Muscle of leg (tissue), 11 donors: Measurements from ENCODE around the gene PPP2R2C. TPM values are rescaled to one million over a fixed set of nuclear protein-coding genes. Genes with fewer than 3 reads are reported as not detected.

Source experiments
- DNase-seq: peaks from one replicate; pipeline ENCODE4 v3.0.0; 2013
- H3K27ac ChIP-seq: one replicate; pipeline ENCODE4 v1.5.1; 2013; ENCODE audit warnings: mild to moderate bottlenecking, low read length, control low read depth
- H3K27me3 ChIP-seq: one replicate; pipeline ENCODE4 v1.6.1; 2013; ENCODE audit warnings: low read length; ENCODE audit not compliant: control insufficient read depth, insufficient read depth
- H3K36me3 ChIP-seq: one replicate; pipeline ENCODE4 v1.6.1; 2013; ENCODE audit warnings: low read length; ENCODE audit not compliant: control insufficient read depth, insufficient read depth
- H3K4me1 ChIP-seq: one replicate; pipeline ENCODE4 v1.6.1; 2013; ENCODE audit warnings: low read length; ENCODE audit not compliant: control insufficient read depth, insufficient read depth
- H3K4me3 ChIP-seq: one replicate; pipeline ENCODE4 v1.5.1; 2013; ENCODE audit warnings: low read length, control low read depth
- H3K9me3 ChIP-seq: replicated peaks from 2 replicates; pipeline ENCODE4 v1.6.1; 2013; ENCODE audit warnings: low read depth, low read length; ENCODE audit not compliant: control insufficient read depth
- WGBS: methylation state at CpG from one replicate; pipeline ENCODE4 v1.1.5; 2013; ENCODE audit warnings: missing lambda C conversion rate; ENCODE audit not compliant: insufficient coverage; 5-methylcytosine and 5-hydroxymethylcytosine counted together
- polyA plus RNA-seq, 8 donors: library from polyadenylated mRNA; unstranded; fragments of 120-200 nt; gene quantifications; one replicate each; pipeline versions ENCODE4 v1.2.1 to v1.2.3, GENCODE V29; 2013; ENCODE audit warnings: inconsistent platforms in 1 of 8, low replicate concordance in 1 of 8; ENCODE audit not compliant: insufficient read length in 8 of 8, insufficient read depth in 1 of 8
- total RNA-seq: library from RNA; stranded (reverse); fragments of 120-200 nt; gene quantifications from one replicate; pipeline ENCODE4 v1.2.4, GENCODE V29; 2013

Gene PPP2R2C
- total and polyA plus RNA-seq, 9 donors = 0.09 to 3.4 (median 0.17) TPM

DNA sequence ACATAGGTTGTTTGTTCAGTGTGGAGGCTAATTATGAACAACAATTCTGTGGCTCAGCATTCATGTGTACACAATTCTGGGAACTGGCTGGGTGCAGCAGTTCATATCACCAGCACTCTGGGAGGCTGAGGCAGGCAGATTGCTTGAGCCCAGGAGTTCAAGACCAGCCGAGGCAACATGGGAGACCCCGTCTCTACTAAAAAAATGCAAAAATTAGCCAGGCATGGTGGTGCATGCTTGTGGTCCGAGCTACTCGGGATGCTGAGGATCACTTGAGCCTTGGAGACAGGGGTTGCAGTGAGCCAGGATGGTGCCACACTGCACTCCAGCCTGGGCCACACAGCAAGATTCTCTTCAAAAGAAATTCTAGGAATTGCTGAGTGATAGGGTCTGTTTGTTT, 4.5 kb upstream of the PPP2R2C start:
- Histone ChIP-seq H3K27ac (no peak overlapping the region), H3K4me3 (no peak overlapping the region), H3K9me3 (no peaks in the 10 kb centered on the region), H3K36me3 (no peaks in the 10 kb centered on the region), H3K27me3 (peaks cover 39% of the 10 kb centered on the region), H3K4me1 (no peaks in the 10 kb centered on the region)
- no peak for DNase-seq
- WGBS = 89% methylated on average over 4 of the region's 4 CpGs

DNA sequence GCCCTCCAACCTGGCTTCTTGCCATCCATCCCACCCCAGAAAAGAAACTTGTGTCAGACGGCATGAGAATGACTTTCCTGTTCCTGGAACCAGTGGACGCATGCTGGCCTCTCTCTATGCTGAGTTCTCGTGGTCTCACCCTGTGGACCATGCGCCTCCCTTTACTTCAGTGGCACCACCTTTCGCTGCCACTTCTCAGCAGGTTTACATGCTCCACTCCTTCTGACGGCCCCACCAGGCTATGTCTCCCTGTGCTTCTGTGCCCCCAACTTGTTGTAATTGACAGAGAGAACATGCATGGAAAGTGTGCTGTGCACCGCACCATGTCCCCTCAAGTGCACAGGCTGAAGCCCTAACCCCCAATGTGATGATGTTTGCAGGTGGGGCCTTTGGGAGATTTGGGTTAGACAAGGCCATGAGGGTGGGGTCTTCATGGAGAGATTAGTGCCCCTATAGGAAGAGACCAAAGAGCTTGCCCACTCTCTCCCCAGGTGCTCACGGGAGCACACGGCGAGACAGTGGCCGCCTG, 3.1 kb upstream of the PPP2R2C start:
- Histone ChIP-seq H3K9me3 (no peaks in the 10 kb centered on the region), H3K27ac (no peak overlapping the region), H3K36me3 (no peaks in the 10 kb centered on the region), H3K27me3 (peaks cover 50% of the 10 kb centered on the region), H3K4me1 (no peaks in the 10 kb centered on the region), H3K4me3 (no peak overlapping the region)
- DNase-seq = no peak
- WGBS = 84% methylated on average over 8 of the region's 11 CpGs

DNA sequence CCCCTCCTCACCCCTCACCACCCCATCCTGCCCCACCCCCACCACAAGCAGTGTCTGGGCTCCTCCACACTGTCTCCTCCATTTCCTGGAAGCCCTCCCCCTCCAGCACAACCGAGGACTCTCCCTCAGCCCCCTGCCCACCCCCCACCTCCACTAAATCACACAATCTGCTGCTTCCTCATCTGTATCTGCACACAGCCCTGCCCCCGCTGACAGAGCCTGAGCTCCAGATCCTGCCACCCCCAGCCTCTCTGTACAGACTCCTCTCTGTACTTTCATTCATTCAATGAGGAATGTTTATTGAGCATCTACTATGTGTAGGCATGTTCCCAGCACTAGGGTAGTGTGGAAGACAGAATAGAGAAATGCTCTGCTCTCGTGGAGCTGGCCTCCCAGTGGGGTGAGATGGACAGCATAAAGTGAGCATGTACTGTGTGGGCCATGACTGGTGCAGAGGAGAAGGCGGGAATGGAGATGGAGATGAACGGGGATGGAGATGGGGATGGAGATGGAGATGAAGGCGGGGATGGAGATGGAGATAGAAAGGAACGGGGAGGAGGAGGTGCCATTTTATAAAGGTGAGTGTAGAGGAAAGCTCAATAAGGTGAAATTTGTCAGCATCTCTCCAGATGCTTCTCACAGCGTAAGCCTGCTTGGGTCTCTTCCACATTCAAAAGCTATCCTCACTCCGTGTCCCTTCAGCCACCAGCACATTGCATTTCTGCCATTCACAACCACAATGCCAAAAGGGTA, 2.5 kb upstream of the PPP2R2C start:
- peaks cover 57% of the 10 kb centered on the region for H3K27me3 ChIP-seq
- WGBS = 57% methylated on average over 6 of the region's 9 CpGs
- no peaks in the 10 kb centered on the region for H3K4me1 ChIP-seq
- no peak overlapping the region for H3K27ac ChIP-seq
- H3K9me3 ChIP-seq = no peaks in the 10 kb centered on the region
- DNase-seq = no peak
- no peak overlapping the region for H3K4me3 ChIP-seq
- H3K36me3 ChIP-seq = no peaks in the 10 kb centered on the region

DNA sequence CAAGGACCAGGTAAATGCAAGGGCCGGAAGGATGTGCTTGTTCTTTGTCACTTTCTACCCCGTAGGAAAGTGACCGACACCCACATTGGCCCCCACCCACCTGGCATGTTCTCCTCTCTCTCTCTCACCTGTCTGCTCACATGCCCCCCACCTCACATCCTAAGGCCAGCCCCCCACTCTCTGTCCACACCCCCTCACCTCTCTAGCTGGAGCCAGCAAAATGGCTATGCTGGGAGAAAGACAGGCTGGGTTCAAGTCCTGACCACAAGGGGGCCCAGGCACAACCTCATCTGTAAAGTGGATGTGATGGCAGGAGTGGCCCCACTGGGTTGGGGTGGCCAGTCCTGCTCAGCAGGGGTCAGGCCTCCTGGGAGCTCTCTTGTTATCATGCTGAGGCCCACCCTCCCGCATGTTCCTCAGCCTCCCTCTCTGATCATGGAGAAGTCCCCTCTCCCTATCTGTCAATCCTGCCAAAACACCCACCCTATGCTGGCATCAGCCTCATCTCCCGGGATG, 1.7 kb upstream of the PPP2R2C start:
- WGBS = 49% methylated on average over 5 of the region's 5 CpGs
- Histone ChIP-seq H3K4me1 (no peaks in the 10 kb centered on the region), H3K9me3 (no peaks in the 10 kb centered on the region), H3K27me3 (peaks cover 64% of the 10 kb centered on the region), H3K4me3 (no peak overlapping the region), H3K36me3 (no peaks in the 10 kb centered on the region), H3K27ac (no peak overlapping the region)
- no peak for DNase-seq

DNA sequence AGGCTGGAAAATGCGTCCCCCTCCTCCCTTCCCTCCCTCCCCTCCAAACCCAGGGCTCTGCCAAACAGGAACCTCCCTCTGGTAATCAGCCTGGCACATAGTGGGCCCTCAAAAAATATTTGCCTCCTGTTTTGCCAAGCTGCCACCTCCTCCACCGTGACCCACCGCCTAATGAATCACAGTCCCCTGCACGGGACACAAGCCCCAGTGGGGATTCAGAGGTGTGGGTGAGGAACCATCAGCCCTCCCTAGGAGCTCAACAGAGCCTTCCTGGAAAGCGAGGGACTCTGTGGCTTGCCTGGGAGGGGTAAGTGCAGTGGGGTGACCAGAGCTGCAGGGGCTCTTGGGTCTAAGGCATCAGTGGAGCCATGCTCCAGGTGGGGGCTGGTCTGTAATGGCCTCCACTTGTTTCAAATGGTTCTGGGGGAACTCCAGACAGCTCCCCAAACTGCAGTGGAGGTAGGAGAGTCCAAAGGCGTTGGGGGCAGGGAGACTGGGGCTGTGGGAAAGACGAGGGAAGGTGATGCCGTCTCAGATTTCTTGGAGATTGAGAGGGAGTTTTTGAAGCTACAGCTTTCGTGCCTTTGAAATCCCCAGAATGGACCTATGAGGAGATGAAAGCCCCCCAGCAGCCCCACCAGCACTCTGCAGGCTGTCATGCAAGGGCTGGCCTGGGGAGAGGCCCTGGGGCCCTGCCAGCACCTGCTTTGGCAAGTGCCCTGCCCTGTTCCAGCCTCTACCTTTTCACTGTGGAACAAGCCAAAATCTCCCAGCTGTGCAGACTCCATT, 1.0 kb upstream of the PPP2R2C start:
- Histone ChIP-seq H3K27ac (no peak overlapping the region), H3K4me3 (no peak overlapping the region), H3K4me1 (no peaks in the 10 kb centered on the region), H3K27me3 (peaks cover 65% of the 10 kb centered on the region), H3K36me3 (no peaks in the 10 kb centered on the region), H3K9me3 (no peaks in the 10 kb centered on the region)
- DNase-seq = no peak
- WGBS = 23% methylated on average over 5 of the region's 9 CpGs

DNA sequence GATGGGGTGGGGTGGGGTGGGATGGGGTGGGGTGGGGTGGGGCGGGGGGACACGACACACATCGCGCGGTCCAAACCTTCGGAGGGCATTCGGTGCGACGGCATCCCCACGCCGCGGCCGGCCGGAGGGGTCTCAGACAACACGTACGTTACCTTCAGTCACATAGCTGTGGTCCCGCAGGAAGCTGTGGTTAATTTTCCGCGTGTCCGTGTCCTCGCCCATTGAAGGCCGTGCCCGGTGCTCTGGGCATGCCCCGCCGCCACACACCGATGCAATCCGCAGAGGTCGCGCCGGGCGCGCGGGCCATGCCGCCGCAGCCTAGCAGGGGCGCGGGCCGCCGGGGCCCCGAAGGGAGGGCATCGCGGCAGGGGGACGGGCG, 417 bp downstream of the PPP2R2C start:
- H3K27me3 ChIP-seq = peaks cover 78% of the 10 kb centered on the region
- no peak for DNase-seq
- no peak overlapping the region for H3K27ac ChIP-seq
- no peak overlapping the region for H3K4me3 ChIP-seq
- H3K9me3 ChIP-seq = no peaks in the 10 kb centered on the region
- no peaks in the 10 kb centered on the region for H3K4me1 ChIP-seq
- 0% methylated on average over 35 of the region's 44 CpGs for WGBS
- H3K36me3 ChIP-seq = no peaks in the 10 kb centered on the region

DNA sequence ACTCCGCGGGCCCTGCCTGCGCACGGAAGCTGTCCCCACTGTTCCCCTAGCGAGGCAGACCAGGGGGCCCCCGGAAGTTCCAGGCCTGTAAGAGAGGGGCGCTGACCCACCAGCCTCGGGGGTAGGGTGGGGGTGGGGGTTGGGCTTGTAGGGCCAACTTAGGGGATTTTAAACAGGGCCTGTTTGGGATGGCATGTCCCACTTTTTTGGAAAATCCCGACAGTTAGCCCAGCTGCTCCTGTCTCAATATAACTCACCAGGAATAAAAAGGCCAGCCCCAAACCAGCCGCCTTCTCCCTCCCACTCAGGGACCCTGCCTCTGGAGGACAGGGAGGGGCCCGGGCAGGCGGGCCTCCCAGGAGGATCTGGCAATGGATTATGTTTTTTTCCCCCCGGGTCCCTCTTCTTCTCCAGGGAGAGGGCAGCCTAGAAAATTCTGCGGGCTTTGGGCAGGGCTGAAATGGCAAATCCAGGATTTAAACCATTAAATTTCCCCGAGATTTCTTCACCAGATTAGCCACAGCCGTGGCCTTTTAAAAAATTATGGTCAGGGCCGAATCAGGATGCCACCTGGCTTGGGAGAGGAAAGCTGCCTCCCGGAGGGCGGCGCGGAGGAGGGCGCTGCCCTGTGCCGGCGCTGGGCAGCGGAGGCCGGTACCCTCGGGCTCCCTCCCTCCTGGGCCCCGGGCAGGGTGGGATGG, 957 bp downstream of the PPP2R2C start:
- Histone ChIP-seq H3K27ac (no peak overlapping the region), H3K9me3 (no peaks in the 10 kb centered on the region), H3K4me3 (no peak overlapping the region), H3K4me1 (no peaks in the 10 kb centered on the region), H3K36me3 (no peaks in the 10 kb centered on the region), H3K27me3 (peaks cover 81% of the 10 kb centered on the region)
- no peak for DNase-seq
- WGBS = 0% methylated on average over 1 of the region's 28 CpGs

DNA sequence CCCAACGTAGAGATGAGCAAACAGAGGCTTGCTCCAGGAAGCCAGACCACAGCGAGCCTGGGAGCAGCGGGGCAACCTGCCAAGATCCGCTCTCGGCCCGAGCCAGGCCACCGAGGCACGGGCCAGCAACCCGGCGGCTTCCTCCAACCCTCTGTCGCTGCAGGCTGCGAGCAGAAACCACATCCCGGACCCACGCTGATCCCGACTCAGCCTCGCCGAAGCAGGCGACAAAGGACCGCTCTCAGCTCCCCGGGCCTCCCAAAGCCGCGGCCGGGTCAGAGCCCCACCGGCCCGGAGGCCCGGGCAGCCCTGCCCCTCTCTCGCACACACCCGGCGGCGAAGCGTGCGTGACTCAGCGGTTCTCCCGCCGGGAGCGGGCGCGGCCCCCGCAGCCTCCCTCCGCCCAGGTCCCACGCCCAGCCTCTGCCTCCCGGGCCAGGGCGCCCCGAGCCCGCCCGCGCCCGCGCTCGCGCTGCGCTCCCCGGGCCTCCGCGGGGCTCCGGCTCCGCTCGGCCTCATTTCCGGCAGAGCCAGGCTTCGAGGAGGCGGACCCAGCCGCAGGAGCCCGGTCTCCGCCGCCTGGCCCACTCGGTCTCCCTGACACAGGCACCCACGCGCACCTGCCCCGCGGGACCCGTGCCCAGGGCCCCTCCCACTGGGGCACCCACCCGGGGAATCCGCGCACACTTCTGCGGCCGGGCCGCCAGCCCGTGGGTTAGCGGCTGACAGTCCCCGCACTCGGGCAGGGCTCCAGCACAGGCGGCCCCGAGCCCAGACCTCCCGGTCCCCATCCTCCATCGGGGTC, 1.7 kb downstream of the PPP2R2C start:
- Histone ChIP-seq H3K36me3 (no peaks in the 10 kb centered on the region), H3K9me3 (no peaks in the 10 kb centered on the region), H3K4me1 (no peaks in the 10 kb centered on the region), H3K27ac (no peak overlapping the region), H3K4me3 (peak overlapping the region; percentile 10), H3K27me3 (peaks cover 80% of the 10 kb centered on the region)
- DNase-seq = peak; percentile 24
- under 1% methylated on average over 81 of the region's 85 CpGs for WGBS

DNA sequence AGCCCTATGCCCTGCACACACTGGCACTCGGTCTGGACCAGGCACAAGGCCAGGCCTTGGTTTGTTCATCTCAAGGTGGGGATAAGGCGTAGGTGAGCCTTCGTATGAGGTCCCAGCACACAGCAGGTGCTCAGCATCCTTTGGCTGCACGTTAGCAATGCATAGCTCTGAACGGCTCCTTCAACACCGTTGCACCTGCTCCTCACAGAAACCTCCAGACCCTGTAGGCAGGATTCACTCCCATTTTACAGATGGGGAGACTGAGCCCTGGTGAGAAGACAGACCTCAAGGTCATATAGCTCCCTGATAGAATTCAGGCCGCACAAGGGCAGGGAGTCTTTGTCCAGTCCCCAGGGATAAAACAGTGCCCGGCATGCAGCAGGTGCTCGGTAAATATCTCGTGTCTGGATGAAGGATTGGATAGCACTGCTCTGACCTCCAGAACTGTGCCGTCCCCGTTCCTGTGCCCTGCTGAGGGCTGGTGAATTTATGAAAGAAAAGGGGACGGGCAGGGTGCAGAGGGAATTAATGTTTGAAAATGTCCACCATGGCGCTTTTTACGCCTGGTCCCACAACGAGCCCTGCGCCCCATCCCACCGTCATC, 2.4 kb downstream of the PPP2R2C start:
- H3K4me3 ChIP-seq = no peak overlapping the region
- H3K27ac ChIP-seq = no peak overlapping the region
- no peaks in the 10 kb centered on the region for H3K9me3 ChIP-seq
- no peak for DNase-seq
- H3K36me3 ChIP-seq = no peaks in the 10 kb centered on the region
- H3K4me1 ChIP-seq = no peaks in the 10 kb centered on the region
- WGBS = 39% methylated on average over 18 of the region's 18 CpGs
- H3K27me3 ChIP-seq = peaks cover 74% of the 10 kb centered on the region
